HG02798 (cell line): ENCODE results near the gene CBLB.
A peak's percentile ranks its signal among the peaks of the same experiment; 100 is the strongest.

Experiments
- ATAC-seq: cut with Tn5 transposase; IDR thresholded peaks from one replicate; pipeline ENCODE4 v1.9.1; 2021; ENCODE audit warnings: mild to moderate bottlenecking; ENCODE audit not compliant: unreplicated experiment, poor library complexity

Gene CBLB

GRCh38 chr3:105876780-105877327 is 8.0 kb upstream of the CBLB start:
- ATAC-seq, result no peak

- ATAC-seq, result no peak
Measured at GRCh38 chr3:105869861-105870755, 1.3 kb upstream of the CBLB start.

GRCh38 chr3:105869531-105869833 is 670 bp upstream of the CBLB start:
- no peak for ATAC-seq

- ATAC-seq, result peak; percentile 0
Measured at GRCh38 chr3:105868431-105868741, 426 bp downstream of the CBLB start.

- ATAC-seq, result no peak
Measured at GRCh38 chr3:105867712-105868430, 941 bp downstream of the CBLB start.

GRCh38 chr3:105866656-105867653 is 1.9 kb downstream of the CBLB start:
- peak; percentile 31 for ATAC-seq

GRCh38 chr3:105865867-105866350 is 2.9 kb downstream of the CBLB start:
- ATAC-seq, result no peak

- ATAC-seq, result no peak
Measured at GRCh38 chr3:105865016-105865623, 3.7 kb downstream of the CBLB start.

- no peak for ATAC-seq
Measured at GRCh38 chr3:105864212-105864611, 4.6 kb downstream of the CBLB start.

GRCh38 chr3:105863608-105864007 is 5.2 kb downstream of the CBLB start:
- ATAC-seq, result no peak

GRCh38 chr3:105862217-105862616 is 6.6 kb downstream of the CBLB start:
- peak; percentile 58 for ATAC-seq

- no peak for ATAC-seq
Measured at GRCh38 chr3:105860641-105861040, 8.2 kb downstream of the CBLB start.

- no peak for ATAC-seq
Measured at GRCh38 chr3:105858017-105858416, 10.8 kb downstream of the CBLB start.

GRCh38 chr3:105857601-105858000 is 11.2 kb downstream of the CBLB start:
- ATAC-seq, result no peak

GRCh38 chr3:105856605-105857004 is 12.2 kb downstream of the CBLB start:
- ATAC-seq, result no peak

GRCh38 chr3:105853801-105854432 is 14.9 kb downstream of the CBLB start:
- peak; percentile 99 for ATAC-seq

GRCh38 chr3:105851582-105851981 is 17.2 kb downstream of the CBLB start:
- no peak for ATAC-seq

GRCh38 chr3:105851176-105851575 is 17.6 kb downstream of the CBLB start:
- no peak for ATAC-seq

- no peak for ATAC-seq
Measured at GRCh38 chr3:105850593-105850992, 18.2 kb downstream of the CBLB start.
